GM21529 (cell line): ENCODE results near the gene S100A10.

Experiments
- ATAC-seq: cut with Tn5 transposase; IDR thresholded peaks from one replicate; pipeline ENCODE4 v1.9.1; 2021; ENCODE audit not compliant: unreplicated experiment

S100A10 gene

GRCh38 chr1:152013664-152014237 lies 20.1 kb upstream of the S100A10 start:
- no peak for ATAC-seq

DNA sequence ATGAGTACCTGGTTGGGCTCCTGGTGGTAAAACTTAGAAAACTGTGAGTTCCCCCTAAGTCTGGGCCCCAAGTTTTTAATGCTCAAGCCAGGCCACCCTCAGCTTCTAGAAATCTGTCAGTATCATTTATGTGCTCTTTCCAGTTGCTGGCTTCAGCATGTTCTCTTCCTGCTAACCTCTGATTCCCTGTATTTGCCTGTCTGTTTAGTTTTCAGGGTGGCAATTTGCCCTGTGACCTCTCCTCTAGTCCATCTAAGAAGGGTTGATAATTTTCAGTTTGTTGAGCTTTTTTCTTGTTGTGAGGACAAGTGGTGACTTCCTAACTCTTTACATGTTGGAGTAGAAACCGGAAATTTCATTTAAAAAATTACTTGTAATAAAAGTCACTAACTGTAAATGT lies 16.0 kb upstream of the S100A10 start:
- ATAC-seq = no peak

DNA sequence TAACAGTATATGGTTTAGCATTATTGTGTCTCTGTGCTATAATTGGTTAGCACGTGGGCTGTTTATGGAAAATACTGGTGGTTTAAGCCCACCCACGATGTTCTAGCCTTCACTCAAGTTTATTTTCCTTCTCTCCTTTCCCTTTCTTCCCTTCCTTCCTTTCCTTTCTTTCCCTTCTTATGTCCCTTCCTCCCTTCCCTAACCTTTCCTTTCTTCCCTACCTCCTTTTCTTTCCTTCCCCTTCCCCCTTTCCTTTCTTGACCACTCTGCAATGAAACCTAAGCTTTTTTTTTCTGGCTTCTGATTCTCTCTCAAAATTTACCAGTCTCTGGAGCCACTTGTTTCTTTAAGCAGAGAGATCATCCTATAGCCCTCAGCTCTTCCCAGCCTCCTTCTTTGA lies 13.4 kb upstream of the S100A10 start:
- ATAC-seq = no peak

GRCh38 chr1:152005360-152005912 lies 11.8 kb upstream of the S100A10 start:
- no peak for ATAC-seq

GRCh38 chr1:152003846-152004442 lies 10.3 kb upstream of the S100A10 start:
- no peak for ATAC-seq

DNA sequence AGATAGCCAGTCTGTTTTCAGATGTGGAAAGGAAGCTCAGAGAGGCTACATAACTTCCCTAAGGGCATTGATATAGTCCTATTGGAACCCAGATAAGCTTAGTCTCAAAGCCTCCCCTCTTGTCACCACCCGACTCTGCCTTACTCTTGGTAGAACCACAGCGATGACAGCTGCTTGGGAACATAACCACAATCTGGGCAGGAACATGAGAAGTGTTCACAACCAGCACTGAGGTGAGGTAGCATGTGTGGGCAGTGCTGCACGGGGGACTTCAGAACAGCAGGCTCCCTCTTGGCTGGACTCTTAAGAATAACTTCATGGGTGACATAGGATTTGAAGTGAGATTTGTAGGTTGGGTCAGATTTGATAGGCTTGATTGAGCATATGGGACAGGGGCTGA lies 9.3 kb upstream of the S100A10 start:
- no peak for ATAC-seq

DNA sequence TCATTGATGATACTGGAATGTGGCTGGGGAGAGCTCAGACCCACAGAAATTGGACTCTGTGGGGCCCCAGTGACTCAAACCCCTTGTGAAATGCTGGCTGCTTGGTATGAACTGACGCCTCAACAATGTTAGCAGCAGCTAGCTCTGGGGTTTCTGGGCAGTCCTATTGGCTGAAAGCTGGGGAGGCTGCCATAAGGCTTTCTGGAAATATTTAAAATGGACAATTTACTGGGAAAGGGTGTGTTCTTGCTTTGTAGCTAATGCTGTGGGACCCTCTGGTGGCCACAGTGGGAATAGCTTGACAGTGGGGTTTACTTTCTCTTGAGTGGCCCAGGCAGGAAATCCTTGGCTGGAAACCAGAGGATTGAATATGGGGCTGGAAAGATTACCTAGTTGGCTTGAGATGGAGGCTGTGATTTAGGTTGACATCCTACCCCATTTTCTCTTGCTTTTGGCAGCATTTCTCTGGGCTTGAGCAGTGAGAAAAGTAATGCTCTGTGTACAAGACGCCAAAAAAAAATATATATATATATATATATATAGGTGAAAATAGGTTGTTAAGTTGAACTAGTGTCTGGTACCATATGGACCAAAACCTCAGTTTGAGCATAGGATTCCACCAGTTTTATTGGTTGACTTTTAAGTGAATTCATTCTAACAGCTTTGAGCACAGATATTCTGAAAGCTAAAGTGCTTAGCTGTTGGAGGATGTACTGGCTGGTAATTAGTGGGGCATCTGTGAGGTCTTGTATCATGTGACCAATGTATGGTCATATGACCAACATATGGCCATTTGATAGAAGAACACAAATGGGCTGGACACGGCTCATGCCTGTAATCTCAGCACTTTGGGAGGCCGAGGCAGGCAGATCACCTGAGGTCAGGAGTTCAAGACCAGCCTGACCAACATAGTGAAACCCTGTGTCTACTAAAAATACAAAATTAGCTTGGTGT lies 8.2 kb upstream of the S100A10 start:
- ATAC-seq = peak; percentile 47

GRCh38 chr1:152000964-152001630 lies 7.4 kb upstream of the S100A10 start:
- ATAC-seq = no peak

- ATAC-seq = no peak
Measured at GRCh38 chr1:151998611-151999362, 5.1 kb upstream of the S100A10 start.

GRCh38 chr1:151997284-151997570 lies 3.6 kb upstream of the S100A10 start:
- ATAC-seq = no peak

DNA sequence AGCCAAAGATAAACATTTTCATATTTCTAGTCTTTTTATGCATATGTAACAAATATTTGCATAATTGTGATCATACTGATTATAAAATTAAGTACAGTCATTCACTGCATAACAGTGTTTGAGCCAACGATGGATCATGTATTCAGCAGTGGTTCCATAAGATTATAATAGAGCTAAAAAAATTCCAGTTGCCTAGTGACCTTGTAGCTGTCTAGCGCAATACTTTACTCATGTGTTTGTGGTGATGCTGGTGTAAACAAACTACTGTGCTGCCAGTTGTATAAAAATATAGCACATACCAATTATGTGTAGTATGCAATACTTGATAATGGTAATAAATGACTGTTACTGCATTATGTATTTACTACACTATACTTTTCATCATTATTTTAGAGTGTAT lies 2.1 kb upstream of the S100A10 start:
- no peak for ATAC-seq

DNA sequence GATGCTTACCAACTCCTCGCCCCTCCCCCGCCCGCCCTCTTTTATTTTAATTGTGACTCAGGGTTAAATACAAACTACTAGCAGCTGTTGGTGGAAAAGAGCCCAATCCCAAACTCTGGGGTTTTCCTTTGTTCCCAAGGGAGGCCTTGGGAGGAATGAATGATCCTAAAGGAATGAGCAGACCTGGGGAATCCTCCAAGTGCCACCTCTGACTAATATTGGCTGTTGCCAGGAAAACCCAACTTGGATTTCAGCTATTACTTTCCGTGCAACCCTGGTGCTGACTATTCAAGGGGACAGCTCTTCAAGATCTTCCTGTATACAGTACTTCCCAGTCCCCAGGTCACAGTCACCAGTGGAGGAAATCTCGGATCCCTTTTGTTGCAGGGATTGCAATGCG lies 1.3 kb upstream of the S100A10 start:
- no peak for ATAC-seq

GRCh38 chr1:151993084-151993733 lies 450 bp downstream of the S100A10 start:
- no peak for ATAC-seq

- no peak for ATAC-seq
Measured at GRCh38 chr1:151992303-151993083, 1.2 kb downstream of the S100A10 start.

DNA sequence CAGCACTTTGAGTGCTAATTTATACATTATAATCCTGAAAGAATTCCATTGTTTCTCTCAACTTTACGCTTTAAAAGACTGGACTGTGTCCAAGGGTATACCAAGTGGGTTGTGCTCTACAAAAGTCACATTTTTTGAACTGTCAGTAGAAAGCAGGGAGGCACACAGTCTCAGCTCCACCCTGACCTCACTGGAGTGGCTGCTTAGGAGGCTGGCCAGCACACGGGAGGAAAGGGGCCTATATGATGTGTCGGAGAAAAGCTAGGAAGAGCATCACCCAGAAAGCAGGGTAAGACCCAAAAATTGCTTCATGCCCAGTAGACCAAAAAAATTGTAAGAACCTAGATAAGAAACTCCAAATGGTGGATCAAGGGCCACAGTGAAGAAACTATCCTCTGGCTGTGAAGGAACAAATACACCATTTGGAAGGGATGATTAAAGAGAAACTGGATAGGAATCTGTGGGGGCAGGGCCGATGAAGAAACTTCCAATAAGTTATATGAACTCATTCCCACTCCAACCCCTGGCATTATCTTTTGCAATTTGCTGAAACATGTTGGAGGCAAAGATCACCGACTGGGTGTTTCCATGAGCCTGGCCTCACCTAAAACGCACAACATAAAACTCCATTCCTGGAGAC lies 1.9 kb downstream of the S100A10 start:
- ATAC-seq = no peak

- no peak for ATAC-seq
Measured at GRCh38 chr1:151990856-151991198, 2.8 kb downstream of the S100A10 start.

DNA sequence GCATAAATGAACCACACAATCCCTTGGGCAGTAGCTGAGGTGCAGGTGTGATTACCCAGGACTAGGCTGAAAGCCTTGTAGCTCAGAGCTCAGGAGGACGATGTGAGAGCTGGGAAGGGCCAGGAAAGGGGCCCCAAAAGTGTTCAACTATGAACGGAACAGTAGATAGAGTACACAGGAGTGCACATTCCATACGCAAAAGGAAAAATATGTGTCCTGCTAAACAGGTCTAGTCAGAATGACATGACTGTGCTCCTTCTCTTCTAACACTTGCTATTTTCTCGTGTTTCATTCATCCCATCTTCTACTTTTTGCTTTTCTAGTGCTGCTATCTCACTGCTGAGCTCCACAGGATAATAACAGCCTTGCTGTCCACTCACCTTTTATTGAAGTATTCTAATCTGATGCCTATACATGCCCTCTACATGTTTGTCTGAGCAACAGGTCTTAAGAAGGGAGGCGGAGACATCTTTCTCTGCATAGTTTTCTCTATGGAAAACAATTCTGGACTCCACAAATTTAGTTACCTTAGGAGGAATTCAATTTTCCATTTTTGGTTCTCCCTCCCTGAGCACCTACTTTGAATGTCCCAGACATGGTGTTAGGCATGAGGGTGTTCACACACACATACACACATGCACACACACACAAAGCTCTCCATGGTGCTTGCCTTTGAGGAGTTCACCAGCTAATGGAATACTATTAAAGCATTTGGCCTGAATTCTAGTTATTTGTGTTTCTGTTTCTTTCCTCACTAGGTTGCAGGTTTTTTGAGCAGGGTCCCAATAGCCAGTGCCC lies 3.4 kb downstream of the S100A10 start:
- ATAC-seq = no peak

- ATAC-seq = no peak
Measured at GRCh38 chr1:151989211-151989862, 4.3 kb downstream of the S100A10 start.
